ENCODE measurements around the gene FRMD5.

Gene FRMD5

GRCh38 chr15:43966646-43967045, 228.4 kb downstream of the FRMD5 start:
- DNase-seq: no peak

DNA sequence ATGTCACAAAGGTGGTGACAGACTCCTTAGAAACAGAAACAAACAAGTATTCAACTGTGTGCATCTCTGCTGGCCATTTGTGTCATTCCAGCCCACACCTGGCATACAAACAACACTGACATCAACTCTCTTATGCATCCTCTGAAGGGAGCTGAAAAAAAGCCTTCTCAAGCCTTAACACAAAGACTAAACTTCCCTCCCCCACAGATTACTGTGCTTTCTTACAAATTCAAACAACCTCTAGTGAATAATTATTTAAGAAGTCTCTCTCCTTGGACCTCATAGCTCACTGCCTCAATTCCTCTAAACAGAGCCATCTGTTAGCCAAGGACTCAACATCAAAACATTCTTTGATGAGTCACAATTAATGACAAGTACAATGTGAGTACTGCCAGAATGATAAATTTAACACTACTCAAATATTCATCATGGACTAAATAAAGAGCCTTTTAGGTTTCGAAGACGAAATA, 236.2 kb downstream of the FRMD5 start:
- no peak for DNase-seq

- DNase-seq: no peak
These were observed 237.3 kb downstream of the FRMD5 start for GRCh38 chr15:43957724-43958123.

DNA sequence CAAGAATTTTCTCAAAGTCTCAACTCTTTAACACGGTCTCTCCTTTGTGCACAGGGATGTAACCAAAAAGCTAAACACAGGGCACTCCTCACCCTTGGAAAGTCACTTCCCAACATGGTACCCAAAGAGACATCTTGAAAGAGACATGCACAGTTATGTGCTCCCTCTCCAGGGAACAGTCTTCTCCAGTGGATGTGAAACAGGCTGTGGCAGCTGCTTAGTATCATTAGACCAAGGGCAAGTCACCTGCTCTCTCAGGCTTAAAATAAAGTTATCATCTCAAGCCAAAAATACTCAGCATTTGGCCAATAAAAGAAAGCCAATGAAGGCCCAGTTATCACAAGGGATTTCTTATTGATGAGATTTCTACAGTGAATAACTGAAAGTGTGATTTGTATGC, 239.9 kb downstream of the FRMD5 start:
- no peak for DNase-seq

DNA sequence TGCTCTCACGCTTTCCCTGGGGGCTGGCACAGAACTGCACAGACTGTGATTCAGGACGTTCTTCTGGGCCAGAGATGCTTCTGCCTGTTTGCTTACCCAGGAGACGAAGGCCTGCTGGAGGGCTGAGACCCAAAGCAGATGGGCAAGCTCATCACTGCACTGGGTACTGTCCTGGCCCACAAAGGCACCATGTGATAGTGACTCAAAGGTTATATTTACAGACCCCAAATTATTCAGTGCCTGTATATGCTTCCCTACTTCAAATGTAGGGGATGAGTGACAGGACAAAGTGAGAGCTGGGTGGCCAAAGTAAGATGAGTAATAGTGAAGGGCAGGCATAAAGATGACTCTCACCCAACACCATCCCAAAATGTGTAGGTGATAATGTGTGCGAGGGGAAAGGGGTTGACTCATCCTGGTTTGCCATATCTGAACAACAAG, 240.9 kb downstream of the FRMD5 start:
- DNase-seq: no peak

- DNase-seq: no peak
These were observed 241.7 kb downstream of the FRMD5 start for GRCh38 chr15:43953402-43953801.

- DNase-seq: no peak
These were observed 244.5 kb downstream of the FRMD5 start for GRCh38 chr15:43950531-43950930.

GRCh38 chr15:43948691-43949325, 246.3 kb downstream of the FRMD5 start:
- no peak for DNase-seq

- no peak for DNase-seq
These were observed 251.6 kb downstream of the FRMD5 start for GRCh38 chr15:43943511-43943910.

- no peak for DNase-seq
These were observed 252.9 kb downstream of the FRMD5 start for GRCh38 chr15:43942194-43942593.

GRCh38 chr15:43941555-43941954, 253.5 kb downstream of the FRMD5 start:
- no peak for DNase-seq

DNA sequence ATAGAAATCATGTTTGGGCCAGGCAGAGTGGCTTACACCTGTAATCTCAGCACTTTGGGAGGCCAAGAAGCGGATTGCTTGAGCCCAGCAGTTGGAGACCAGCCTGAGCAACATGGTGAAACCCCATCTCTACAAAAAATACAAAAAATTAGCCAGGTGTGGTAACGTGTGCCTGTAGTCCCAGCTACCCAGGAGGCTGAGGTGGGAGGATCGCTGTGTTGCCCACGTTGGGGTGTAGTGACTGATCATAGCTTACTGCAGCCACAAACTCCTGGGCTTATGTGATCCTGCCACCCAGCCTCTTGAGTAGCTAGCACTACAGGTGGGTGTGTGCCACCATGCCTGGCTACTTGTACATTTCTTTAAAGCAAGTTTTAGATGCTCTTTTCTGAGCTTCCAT, 254.0 kb downstream of the FRMD5 start:
- no peak for DNase-seq

GRCh38 chr15:43939070-43939469, 256.0 kb downstream of the FRMD5 start:
- no peak for DNase-seq

DNA sequence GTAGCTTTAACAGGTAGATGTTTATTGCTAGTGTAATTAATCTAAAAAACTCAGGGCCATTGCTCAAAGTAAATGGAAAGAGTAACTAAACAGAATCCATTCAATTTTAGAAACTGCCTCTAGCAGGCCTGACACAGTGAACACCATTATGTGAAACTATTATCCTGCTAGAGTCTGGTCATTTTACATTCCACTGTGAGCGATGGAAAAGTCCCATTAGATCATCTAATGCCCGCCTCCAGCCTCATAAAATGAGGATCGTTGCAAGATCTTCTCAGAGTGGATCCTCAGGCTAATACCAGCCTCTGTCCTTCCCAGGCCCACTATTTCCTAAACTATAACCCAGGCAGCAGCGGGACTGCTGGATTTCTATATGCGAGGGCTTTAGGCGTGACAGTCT, 260.6 kb downstream of the FRMD5 start:
- DNase-seq: peak; percentile 46

DNA sequence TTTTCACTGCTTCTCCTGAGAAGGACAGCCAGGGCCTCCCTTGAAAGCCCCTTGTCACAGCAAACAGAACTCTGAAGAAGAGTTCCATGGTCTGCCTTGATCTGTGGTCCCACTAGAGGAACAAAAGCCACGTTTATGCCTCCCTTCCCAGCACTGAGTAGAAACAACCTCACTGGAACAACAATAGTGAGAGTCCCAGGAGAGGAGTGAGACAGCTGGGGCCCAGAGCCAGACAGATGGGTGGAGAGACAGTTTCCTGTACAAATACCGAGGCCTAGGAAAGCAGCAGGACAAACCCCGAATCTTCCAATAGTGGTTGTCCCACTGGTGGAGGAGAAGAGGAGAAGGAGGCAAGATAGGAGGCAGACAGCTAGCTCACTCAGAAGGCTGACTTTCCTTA, 262.2 kb downstream of the FRMD5 start:
- no peak for DNase-seq

DNA sequence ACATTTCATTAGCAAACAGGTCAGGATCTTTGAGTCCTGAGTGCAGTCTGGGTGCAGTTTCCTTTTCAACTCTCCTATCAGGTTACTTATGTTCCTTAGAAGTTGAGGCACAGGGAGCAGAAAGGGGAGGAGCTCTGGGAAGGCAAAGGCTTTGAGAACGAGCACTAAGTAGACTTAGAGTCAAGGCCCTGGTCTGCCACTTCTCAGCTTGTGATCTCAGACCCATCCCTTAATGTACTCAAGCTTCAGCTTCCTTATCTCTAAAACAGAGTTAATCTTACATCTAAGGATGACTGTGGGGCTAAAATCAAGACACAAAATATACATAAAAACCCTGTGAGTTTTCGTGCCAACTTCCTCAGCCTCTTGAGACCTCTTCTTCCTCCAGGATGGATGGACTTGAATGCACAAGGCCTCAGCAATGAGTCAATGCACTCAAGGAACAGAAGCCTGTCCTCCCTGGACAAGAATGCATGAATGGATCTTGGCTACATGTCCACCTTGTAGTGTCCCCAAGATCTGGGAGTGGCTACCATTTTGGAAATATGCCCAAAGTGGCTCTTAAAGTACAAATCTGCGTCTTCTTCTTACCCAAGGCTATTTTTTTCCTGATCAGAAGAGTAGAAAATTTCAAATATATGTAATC, 263.2 kb downstream of the FRMD5 start:
- DNase-seq: no peak

DNA sequence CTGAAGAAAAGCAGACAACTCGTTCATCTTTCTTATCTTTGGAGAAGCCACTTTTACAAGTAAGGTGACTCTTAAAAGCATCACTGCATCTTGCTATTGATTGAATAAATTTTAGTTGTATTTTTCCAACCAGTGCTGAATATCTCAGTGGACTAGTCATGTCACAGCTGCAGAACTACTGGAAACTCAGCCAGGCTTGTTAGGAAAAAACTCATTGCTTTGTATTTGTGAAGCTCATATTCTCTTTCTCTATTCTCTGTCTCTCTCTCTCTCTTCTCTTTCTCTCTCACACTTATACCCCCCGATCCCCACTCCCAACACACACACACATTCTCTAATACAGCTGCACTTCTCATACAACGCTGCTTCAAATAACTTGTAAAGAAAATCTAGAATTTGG, 264.0 kb downstream of the FRMD5 start:
- peak; percentile 11 for DNase-seq

- DNase-seq: no peak
These were observed 264.5 kb downstream of the FRMD5 start for GRCh38 chr15:43930556-43930955.

DNA sequence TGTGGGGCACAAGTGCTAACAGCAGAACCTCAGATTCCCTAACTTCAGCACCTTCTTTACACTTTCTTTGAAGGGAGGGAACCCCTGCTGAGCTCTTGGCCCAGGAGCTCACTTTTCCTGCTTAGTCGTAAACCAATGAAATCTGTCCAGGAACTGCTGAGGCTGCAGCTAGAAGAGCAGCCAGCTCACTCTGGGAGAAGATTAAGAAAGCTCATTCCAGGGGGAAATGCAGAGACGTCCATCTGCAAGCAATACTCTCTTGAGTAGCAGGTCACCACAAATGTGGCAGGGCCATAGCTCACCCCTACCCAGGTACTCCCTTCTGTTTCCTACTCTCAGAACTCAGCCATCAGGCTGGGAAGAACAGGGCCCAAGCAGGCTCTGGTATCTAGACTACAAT, 265.0 kb downstream of the FRMD5 start:
- peak; percentile 24 for DNase-seq

- DNase-seq: no peak
These were observed 266.9 kb downstream of the FRMD5 start for GRCh38 chr15:43928152-43928551.

GRCh38 chr15:43927203-43927602, 267.9 kb downstream of the FRMD5 start:
- DNase-seq: no peak

GRCh38 chr15:43923553-43923952, 271.5 kb downstream of the FRMD5 start:
- DNase-seq: no peak

DNA sequence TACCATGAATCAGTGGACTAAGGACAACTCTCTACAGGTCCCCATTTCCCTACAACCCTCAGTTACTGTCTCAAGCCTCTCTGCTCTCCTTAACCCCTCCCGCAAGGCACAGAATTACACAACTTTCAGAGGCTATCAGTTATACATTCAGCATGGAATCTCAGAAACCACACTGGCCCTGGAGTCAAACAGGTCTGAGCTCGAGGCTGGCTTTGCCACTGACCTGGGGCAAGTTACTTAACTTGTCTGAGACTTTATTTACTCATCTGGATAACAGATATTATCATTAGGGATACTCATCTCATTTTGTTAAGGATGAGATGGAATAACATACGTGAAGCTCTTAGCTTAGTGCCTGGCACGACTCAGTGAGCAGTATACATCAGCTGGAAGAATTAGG, 273.1 kb downstream of the FRMD5 start:
- no peak for DNase-seq

- DNase-seq: no peak
These were observed 274.3 kb downstream of the FRMD5 start for GRCh38 chr15:43920815-43921214.

- no peak for DNase-seq
These were observed 274.8 kb downstream of the FRMD5 start for GRCh38 chr15:43920254-43920600.
